GM21528 (cell line): Measurements from ENCODE around the gene CHADL.
"Not testable (repeated sequence)": the region's sequence is repeated elsewhere in the genome, so short reads cannot be mapped to it uniquely, and the experiment has no call there.

Experiments
- ATAC-seq: cut with Tn5 transposase; IDR thresholded peaks from one replicate; pipeline ENCODE4 v1.9.1; 2021; ENCODE audit warnings: mild to moderate bottlenecking, moderate library complexity; ENCODE audit not compliant: unreplicated experiment, low FRiP score

The CHADL gene

DNA sequence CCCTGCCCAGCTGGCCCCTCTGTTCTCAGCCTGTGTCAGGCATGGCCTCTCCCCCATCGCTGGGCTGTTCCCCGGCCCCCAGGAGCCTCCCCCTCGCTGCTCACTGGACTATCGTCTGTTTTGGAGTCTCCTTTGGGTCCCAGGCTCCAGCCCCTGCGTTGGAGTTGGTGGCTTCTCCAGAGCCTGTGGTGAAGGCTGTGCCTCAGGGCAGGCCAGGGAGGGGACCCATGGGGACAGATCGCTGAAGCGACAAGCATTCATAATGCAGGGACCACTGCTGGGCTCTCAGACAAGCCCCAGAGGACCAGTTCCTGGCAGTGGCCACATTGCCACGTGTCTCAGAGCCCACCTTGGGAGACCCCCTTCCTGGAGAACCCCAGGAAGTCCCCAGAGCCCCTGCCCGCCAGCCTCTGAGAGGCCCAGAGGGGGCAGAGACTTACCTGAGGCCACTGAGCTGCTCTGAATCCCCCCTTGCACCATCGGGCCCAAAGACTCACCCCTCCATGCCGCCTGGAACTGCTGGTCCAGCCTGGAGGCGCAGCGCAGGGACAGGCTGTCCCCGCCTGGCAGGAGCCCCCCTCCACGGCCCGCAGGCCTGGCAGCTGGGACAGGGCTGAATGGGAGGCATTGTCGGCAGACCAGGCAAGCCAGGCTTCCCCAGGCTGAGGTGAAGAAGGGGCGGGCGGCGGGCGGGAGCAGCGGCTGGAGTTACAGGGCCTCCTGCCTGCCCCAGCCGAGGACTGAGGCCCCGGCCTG, at the start of gene CHADL:
CHADL (minus strand) TSS at position 555 of the 756 bp plus-strand sequence; CDS start at position 505, 50 bp downstream.
- ATAC-seq = no peak

DNA sequence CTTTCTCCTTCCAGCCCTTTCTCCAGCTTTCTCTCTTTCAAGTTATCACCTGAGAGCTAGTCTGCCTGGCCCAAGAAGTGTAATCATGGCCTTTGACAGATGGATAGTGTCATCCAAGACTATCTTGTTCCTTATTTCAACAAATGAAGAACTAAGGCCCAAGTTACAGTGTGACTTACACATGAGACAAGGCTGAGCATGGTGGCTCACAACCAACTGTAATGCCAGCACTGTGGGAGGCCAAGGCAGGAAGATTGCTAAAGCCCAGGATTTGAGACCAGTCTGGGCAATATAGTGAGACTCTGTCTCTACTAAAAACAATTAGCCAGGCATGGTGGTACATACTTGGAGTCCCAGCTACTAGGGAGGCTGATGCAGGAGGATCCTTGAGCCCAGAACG, 48.9 kb upstream of the CHADL start:
- ATAC-seq = no peak

GRCh38 chr22:41288245-41288946, 47.7 kb upstream of the CHADL start:
- ATAC-seq = no peak

GRCh38 chr22:41286639-41287091, 45.9 kb upstream of the CHADL start:
- ATAC-seq = peak; percentile 15

- peak; percentile 86 for ATAC-seq
Observed at GRCh38 chr22:41285820-41286638, 45.3 kb upstream of the CHADL start, which contains the start of gene RANGAP1. TSS of gene RANGAP1 (minus strand) at chr22:41286187. CDS start at chr22:41281044, 5,143 bp downstream.

GRCh38 chr22:41285441-41285819, 44.7 kb upstream of the CHADL start:
- peak; percentile 15 for ATAC-seq

DNA sequence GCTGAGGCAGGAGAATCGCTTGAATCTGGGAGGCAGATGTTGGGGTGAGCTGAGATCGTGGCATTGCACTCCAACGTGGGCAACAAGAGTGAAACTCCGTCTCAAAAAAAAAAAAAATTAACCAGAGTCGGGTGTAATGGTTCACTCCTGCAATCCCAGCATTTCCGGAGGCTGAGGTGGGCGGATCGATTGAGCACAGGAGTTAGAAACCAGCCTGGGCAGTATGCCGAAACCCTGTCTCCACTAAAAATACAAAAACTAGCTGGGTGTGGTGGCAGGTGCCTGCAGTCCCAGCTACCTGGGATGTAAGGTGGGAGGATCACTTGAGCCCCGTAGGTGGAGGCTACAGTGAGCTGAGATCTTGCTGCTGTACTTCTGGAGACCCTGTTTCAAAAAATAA, 43.7 kb upstream of the CHADL start:
- no peak for ATAC-seq

DNA sequence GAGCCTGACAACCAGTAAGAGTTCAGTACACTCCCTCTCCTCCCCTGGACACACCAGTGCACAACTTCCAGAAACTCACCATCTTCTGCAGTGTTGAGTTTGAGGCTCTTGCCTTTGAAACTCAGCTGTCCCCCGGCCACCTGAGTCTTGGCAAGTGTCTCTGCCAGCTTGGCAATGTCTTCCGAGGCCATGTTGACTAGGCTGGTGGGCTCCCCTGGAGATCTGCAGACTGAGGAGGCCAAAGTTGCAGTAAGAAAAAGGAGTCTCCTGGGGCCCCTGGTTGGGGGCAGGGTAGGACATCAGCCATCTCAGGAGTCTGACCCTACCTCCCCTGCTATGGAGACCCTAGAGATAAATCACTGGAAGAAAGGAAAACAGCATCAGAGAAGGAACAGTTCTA, 40.1 kb upstream of the CHADL start:
- ATAC-seq = no peak

DNA sequence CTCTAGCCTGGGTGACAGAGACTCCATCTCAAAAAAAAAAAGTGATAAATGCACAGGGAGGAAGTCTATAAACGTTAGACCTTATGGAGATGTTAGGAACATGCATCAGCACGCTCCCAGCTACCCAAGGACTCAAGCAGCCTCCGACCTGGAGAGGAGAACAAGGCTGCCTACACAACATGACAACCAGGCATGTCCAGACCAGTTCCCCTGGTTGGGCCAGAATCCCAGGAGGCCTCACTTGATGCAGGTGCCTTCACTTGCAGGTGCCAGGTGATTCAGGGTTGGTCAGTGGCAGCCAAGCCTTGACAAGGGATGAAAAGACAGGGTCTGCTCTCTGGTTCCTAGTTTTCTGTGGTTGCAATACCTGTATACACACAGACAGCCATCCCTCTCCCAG, 39.3 kb upstream of the CHADL start:
- no peak for ATAC-seq

DNA sequence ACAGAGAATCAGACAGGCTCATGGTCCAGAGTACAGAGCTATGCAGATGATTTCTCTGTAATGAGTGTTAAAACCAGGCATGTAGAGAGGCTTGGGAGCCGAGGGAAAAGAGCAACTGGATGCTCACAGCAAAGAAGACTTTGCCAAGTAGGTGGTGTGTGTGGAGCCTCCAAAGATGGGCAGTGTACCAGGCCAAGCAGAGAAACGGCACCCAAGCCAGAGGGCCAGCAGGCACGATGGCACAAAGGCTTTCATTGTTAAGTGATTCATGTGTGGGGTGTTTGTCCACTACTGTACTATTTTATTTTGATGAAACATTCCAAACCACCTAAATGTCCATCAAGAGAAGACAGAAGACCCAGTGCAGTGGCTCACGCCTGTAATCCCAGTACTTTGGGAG, 34.1 kb upstream of the CHADL start:
- no peak for ATAC-seq

DNA sequence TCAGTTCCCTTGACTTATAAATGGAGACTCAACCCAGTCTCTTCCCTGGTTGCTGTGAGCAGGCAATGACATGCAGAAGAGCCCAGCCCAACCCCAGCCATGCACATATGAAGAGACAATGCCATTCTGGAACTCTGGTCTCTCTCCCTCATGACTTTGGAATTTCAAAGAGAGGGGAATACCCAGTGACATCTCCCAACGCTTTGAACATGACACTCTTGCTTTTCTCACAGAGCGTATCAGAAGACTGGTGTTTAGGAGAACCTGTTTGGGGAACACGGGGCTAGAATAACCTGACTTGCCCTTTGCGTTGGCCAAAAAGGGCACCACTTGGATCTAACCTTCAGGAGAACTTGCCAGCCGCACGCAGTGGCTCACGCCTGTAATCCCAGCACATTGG, 32.4 kb upstream of the CHADL start:
- no peak for ATAC-seq

GRCh38 chr22:41271787-41272186, 31.1 kb upstream of the CHADL start:
- no peak for ATAC-seq

- ATAC-seq = no peak
Observed at GRCh38 chr22:41267958-41268357, 27.2 kb upstream of the CHADL start.

GRCh38 chr22:41264408-41264941, 23.7 kb upstream of the CHADL start:
- no peak for ATAC-seq

DNA sequence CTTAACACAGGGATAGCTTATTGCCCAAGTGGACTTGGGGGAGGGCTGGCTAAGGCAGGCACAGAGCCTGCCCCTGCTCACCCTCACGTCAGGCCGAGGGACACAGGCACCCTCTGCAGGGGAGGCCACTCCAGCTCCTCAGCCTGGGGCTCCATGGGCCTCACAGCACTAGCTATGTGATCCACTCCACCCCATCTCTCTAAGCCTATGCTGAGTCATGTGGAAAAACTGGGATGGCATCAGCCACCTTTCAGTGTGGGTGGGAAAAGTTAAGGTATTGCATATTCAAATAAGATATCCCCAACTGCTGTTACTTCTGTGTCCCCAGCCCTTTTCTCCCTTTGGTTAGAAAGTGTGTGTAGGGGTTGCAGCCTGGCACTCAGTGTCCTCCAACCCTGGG, 23.0 kb upstream of the CHADL start:
- ATAC-seq = no peak

- ATAC-seq = no peak
Observed at GRCh38 chr22:41262250-41262765, 21.6 kb upstream of the CHADL start.

DNA sequence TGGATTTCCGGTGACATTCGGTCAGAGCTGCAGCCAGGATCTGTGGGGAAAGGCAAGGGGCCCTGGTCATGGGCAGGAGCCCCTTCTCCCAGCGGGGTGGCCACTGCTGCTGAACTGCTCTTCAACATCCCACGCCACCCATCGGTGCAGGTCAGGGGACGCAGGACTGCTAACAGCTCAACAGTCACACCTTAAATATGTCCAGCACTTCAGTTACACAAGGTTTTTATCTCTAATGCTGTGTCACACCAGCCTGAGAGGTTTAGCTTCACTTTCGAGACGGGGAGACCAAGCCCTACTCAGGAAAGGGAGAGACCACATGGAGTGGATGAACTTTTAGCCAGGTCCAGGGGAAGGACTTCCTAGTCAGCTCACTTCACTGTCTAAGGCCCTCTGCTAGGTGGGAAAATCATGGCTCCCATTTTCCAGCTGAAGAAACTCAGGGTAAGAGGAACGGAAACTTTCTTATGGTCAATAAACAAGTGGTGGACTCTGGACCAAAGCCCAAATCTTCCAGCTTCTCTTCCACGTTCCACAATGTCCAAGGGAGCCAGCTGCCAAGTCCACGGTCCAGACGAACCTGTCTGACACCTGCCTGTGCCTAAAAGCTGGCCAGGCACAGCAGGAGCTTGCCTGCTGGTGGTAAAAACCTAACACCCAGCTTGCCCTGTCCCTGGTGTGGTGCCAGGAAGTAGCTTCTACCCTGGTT, 21.0 kb upstream of the CHADL start:
- no peak for ATAC-seq

GRCh38 chr22:41260871-41261270, 20.1 kb upstream of the CHADL start:
- ATAC-seq = no peak

DNA sequence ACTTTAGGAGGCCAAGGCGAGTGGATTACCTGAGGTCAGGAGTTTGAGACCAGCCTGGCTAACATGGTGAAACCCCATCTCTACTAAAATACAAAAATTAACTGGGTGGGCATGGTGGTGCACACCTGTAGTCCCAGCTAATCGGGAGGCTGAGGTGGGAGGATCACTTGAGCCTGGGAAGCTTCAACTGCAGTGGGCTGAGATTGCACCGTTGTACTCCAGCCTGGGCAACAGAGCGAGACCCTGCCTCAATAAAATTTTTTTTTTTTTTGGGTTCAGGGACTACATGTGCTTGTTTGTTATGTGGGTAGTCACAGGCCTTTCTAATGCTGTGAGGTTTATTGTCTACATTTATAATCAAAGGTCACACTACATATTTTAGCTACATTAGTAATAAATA, 19.0 kb upstream of the CHADL start:
- ATAC-seq = not testable (repeated sequence)

DNA sequence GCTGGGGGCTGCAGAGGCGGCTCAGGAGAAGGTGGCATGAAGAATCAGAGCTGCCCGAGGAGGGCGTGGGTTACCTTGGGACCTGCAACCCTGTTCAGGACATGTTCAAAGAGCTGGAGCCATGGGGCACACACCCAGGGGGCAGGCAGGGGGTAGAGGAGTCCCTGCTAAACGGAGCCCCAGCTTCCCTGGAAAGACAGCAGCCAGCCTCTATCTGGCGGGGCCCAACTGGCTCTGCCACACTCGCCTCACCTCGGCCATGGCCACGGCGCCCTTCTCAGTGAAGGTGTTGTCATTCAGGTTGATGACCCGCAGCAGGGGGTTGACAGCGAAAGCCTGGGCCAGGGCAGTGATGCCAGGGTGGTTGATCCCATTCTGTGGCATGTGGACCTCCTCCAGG, 17.0 kb upstream of the CHADL start:
- no peak for ATAC-seq
